ENCODE data around the gene ATP6V0E2. TPM values are rescaled to one million over a fixed set of nuclear protein-coding genes. Genes with fewer than 3 reads are reported as not detected.
A peak's percentile ranks its signal among the peaks of the same experiment; 100 is the strongest.

The ATP6V0E2 gene
- total RNA-seq (2022) (27.2 and 28.8 TPM in 2 replicates), Bru-seq, nascent RNA (percentile 41 among the genes with signal in this experiment), BruChase-seq, experiment 1, labeled RNA remaining after a 6-hour chase (percentile 56 among the genes with signal in this experiment), BruChase-seq, experiment 2, labeled RNA remaining after a 2-hour chase (percentile 49 among the genes with signal in this experiment)
- long read RNA-seq, transcript ATP6V0E2-203 (4 exons, 2,722 nt), result major isoform, 51 of 58 reads
- long read RNA-seq, partial matches to known transcripts, result 3 of 58 reads
- long read RNA-seq, other reads (novel, unspliced or antisense), result 2 of 58 reads

- CTCF ChIA-PET, result no interaction called here
- Mint-ChIP-seq H3K9me3 (ENCODE audit: low read depth, unreplicated experiment) (no peaks in the 10 kb centered on the region), H3K27ac (ENCODE audit: unreplicated experiment) (peak within 1 kb of the TSS; percentile 33), H3K27me3 (ENCODE audit: unreplicated experiment) (no peaks in the 10 kb centered on the region), H3K4me3 (ENCODE audit: low read depth, unreplicated experiment) (peak within 1 kb of the TSS; percentile 75), H3K36me3 (ENCODE audit: insufficient read depth, unreplicated experiment) (peaks cover 29% of the 10 kb centered on the region), H3K4me1 (ENCODE audit: low read depth, unreplicated experiment) (peaks cover 21% of the 10 kb centered on the region)
- intact Hi-C loops (cut with micrococcal nuclease; ENCODE audit: unreplicated experiment), result no loop called here
- DNase-seq, result peak; percentile 94
- BruUV-seq (replicated peaks), result no TSS peak
- no peak for TF ChIP-seq CTCF (IDR thresholded peaks at IDR 0.05; ENCODE audit: unreplicated experiment)
These were observed at the start of gene ATP6V0E2 for GRCh38 chr7:149873074-149873969. ATP6V0E2 (plus strand) TSS chr7:149873969; CDS start chr7:149874066, 97 bp downstream.

- intact Hi-C loops (cut with micrococcal nuclease; ENCODE audit: unreplicated experiment), result no loop called here
- no peaks in the 10 kb centered on the region for H3K36me3 Mint-ChIP-seq (ENCODE audit: insufficient read depth, unreplicated experiment)
- no peak overlapping the region for H3K4me3 Mint-ChIP-seq (ENCODE audit: low read depth, unreplicated experiment)
- H3K4me1 Mint-ChIP-seq (ENCODE audit: low read depth, unreplicated experiment), result no peaks in the 10 kb centered on the region
- CTCF ChIA-PET, result no interaction called here
- no TSS peak for BruUV-seq (replicated peaks)
- H3K27ac Mint-ChIP-seq (ENCODE audit: unreplicated experiment), result no peak overlapping the region
- H3K27me3 Mint-ChIP-seq (ENCODE audit: unreplicated experiment), result peaks cover 84% of the 10 kb centered on the region
- TF ChIP-seq CTCF (IDR thresholded peaks at IDR 0.05; ENCODE audit: unreplicated experiment), result no peak
- no peak for DNase-seq
- H3K9me3 Mint-ChIP-seq (ENCODE audit: low read depth, unreplicated experiment), result no peaks in the 10 kb centered on the region
These were observed 49.4 kb upstream of the ATP6V0E2 start for GRCh38 chr7:149824301-149824741.

- CTCF ChIA-PET, result no interaction called here
- intact Hi-C loops (cut with micrococcal nuclease; ENCODE audit: unreplicated experiment), result no loop called here
- no TSS peak for BruUV-seq (replicated peaks)
- no peak overlapping the region for H3K27ac Mint-ChIP-seq (ENCODE audit: unreplicated experiment)
- H3K4me3 Mint-ChIP-seq (ENCODE audit: low read depth, unreplicated experiment), result no peak overlapping the region
- no peaks in the 10 kb centered on the region for H3K4me1 Mint-ChIP-seq (ENCODE audit: low read depth, unreplicated experiment)
- no peak for DNase-seq
- H3K36me3 Mint-ChIP-seq (ENCODE audit: insufficient read depth, unreplicated experiment), result no peaks in the 10 kb centered on the region
- no peak for TF ChIP-seq CTCF (IDR thresholded peaks at IDR 0.05; ENCODE audit: unreplicated experiment)
- peaks cover 91% of the 10 kb centered on the region for H3K27me3 Mint-ChIP-seq (ENCODE audit: unreplicated experiment)
- H3K9me3 Mint-ChIP-seq (ENCODE audit: low read depth, unreplicated experiment), result no peaks in the 10 kb centered on the region
These were observed 48.8 kb upstream of the ATP6V0E2 start for GRCh38 chr7:149824748-149825566.

Measured in Calu3 (cell line).